ENCODE measurements around the gene TBL1X.

- TF ChIP-seq POLR2A (IDR thresholded peaks at IDR 0.05; ENCODE audit: low read length) (no peak), GATA1 (IDR thresholded peaks at IDR 0.05; ENCODE audit: low read depth, low read length) (no peak)
Observed at GRCh38 chrX:9682861-9683260, 218.0 kb downstream of the TBL1X start.
